Measurements from ENCODE around the gene PDILT.
"Not testable (repeated sequence)": the region's sequence is repeated elsewhere in the genome, so short reads cannot be mapped to it uniquely, and the experiment has no call there.

The PDILT gene, protein sequence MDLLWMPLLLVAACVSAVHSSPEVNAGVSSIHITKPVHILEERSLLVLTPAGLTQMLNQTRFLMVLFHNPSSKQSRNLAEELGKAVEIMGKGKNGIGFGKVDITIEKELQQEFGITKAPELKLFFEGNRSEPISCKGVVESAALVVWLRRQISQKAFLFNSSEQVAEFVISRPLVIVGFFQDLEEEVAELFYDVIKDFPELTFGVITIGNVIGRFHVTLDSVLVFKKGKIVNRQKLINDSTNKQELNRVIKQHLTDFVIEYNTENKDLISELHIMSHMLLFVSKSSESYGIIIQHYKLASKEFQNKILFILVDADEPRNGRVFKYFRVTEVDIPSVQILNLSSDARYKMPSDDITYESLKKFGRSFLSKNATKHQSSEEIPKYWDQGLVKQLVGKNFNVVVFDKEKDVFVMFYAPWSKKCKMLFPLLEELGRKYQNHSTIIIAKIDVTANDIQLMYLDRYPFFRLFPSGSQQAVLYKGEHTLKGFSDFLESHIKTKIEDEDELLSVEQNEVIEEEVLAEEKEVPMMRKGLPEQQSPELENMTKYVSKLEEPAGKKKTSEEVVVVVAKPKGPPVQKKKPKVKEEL

DNA sequence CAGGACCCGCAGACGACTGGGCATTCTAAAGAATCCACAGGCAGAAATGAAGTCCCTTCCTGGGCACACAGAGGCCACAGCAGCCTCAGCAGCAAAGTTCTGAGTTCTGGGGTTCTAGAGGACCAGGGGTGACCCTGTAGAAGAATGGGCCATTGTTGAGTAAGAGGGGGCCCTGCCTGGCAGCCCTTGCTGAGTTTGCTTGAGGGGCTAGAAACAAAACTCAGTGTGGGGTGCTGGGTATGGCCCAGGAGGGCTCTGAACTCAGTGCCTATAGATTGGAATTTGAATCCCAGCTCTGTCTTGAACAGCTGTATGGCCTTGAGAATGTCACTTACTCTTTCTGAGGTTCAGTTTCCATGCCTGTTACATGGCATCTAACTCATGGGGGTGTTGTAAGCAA is at the start of gene PDILT:
PDILT (minus strand) TSS at position 101 of the 400 bp plus-strand sequence. CDS start 5,437 bp downstream, outside the sequence.
- in situ Hi-C loops (cut with HindIII; ENCODE audit: low sequenced_read_pairs): no loop called here

DNA sequence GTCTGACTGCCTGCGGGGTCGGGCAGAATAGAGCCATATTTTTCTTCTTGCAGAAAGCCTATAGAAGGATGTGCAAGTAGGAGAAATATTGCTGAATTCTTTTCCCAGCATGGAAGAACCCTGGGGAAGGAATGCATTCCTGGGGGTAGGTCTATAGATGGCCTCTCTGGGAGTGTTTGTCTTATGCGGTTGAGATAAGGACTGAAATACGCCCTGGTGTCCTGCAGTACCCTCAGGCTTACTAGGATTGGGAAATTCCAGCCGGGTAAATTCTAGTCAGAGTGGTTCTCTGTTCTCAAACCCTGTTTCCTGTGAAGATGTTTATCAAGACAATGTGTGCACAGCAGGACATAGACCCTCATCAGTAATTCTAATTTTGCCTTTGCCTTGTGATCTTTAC is 49.1 kb upstream of the PDILT start:
- in situ Hi-C loops (cut with HindIII; ENCODE audit: low sequenced_read_pairs): not testable (repeated sequence)

DNA sequence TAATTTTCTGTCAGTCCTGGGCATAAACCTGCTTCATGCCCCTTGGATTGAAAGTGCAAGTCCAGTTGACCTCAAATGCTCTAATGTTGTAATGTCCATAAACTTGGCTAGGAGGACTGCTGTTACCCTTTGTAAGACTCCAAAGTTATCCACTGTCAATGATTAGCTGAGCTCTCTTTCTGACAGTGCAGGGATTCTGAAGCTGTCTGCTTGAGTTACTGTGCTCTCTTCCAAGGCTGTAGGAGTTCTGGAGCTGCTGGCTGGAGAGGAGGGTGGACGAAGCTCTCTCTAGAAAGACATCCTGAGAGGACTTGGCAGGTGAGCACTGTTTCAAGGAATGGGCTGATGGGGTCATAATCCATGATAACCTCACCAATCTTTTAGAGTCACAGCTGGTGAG is 46.8 kb upstream of the PDILT start, which contains the start of gene ACSM2A:
ACSM2A (plus strand) TSS at position 158 of the 400 bp plus-strand sequence. CDS start 8,594 bp downstream, outside the sequence.
- in situ Hi-C loops (cut with HindIII; ENCODE audit: low sequenced_read_pairs): not testable (repeated sequence)

DNA sequence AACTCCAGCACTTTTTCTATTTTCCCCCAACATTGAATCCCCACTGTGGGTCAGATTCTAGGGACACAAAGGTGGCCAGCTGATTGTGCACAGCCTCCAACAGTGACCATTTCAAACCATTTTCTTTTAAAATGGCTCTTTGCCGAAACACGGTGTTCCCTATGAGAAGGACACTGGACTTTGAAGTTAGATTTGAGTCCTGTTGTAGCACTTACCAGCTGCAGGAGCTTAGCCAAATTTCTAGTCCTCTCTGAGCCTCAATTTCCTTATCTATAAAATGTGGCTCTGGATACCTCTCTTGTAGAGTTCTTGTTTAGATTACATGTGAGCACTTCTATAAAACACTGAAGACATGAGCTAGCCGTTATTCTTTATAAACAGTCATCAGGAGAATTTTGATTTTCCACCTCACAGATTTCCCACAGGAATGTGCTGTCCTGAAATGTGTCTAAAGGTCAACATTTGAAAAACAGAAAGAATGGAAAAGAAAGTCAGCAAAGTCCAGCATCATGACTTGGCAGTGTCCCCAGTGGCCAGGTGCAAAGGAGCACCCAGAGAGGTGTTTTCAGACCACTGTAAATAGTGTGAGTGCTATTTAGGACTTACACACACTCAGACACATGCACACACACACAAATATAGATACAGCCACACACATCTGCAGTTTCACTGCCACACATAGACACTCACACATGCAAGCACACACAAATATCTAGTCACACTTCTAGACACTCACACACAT is 42.3 kb upstream of the PDILT start:
- in situ Hi-C loops (cut with HindIII; ENCODE audit: low sequenced_read_pairs): not testable (repeated sequence)

DNA sequence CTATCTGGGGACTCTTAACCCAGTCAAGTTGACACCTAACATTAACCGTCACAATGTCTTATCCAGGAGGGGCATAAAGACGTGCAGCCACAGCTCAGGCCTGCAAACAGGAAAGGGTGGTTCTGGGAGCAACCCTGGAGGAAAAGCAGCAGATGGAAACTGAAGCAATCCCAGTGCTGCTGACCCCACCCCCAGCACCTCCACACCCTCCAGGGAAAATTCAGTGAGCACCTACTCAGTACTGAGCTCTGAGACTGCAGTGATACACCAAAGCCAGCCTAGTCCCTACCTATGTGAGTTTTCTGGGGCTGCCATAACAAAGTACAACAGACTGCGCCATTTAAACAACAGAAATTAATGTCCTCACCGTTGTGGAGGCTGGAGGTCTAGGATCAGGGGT is 37.3 kb upstream of the PDILT start:
- in situ Hi-C loops (cut with HindIII; ENCODE audit: low sequenced_read_pairs): not testable (repeated sequence)

DNA sequence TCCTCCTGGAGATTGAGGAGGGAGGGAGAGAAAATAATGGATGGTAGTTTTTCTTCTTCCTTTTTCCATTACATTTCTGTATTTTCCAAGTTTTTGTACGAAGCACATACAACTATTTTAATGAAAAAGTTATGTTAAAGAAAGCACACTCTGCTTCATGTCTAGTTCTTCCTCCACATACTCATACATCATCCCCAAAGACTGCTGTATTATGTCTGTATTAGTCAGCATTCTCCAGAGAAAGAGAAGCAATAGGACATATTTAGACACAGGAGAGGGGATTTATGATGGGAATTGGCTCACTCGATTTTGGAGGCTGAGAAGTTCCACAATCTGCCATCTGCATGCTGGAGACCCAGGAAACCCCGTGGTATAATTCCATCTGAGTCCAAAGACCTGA is 36.7 kb upstream of the PDILT start:
- in situ Hi-C loops (cut with HindIII; ENCODE audit: low sequenced_read_pairs): no loop called here

DNA sequence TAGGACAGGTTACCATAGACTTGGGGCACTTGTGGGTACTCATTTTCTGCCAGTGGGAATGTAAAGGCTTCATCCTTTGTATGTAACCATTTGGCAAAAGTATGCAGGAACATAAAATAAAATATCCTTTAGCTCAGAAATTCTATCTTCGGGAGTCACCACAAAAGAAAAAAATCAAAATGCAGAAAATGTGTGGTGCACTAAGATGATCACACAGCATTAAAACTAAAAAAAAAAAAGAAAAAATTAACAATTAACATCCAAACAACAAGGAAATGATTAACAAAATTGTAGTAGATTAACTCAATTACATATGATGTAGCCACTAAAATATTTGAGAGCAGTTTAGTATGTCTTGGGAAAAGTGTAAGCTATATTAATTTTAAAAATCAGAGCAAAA is 36.2 kb upstream of the PDILT start:
- in situ Hi-C loops (cut with HindIII; ENCODE audit: low sequenced_read_pairs): not testable (repeated sequence)

DNA sequence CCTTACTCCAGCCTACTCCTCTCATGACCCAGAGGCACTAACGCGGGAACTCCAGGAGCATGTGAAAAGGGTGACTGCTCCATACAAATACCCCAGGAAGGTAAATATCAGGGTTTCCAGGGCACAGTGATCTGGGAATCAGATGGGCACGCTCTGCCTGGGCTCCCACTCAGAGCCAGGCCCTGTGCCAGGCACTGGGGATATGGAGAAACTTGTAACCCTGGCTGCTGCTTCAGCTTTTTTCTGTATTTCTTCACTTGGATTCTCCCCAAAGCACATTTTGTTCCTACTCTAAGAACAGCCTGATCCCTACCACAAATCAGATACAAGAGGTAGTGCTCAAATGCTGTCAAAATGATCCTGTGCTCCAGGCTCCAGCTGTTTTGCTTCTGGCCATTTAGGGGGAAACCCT is 35.3 kb upstream of the PDILT start:
- in situ Hi-C loops (cut with HindIII; ENCODE audit: low sequenced_read_pairs): not testable (repeated sequence)

DNA sequence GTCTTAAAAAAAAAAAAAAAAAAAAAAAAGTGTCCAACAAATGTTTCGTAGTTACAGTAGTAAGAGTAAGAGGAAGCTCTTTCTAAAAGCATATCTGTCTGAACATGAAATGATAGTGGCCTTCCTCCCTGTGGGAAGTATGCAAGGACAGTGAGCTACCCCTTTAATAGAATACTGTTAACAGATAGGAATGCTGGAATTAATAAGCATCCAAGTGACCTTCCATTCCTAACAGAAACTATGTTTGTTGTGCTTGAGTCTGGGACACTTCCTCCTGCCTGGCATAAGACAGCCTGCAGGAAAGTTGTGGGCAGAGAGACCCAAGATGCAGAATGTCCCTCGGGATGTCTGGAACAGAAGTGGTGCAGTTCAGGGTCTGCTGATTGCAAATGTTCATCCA is 34.4 kb upstream of the PDILT start:
- in situ Hi-C loops (cut with HindIII; ENCODE audit: low sequenced_read_pairs): not testable (repeated sequence)

DNA sequence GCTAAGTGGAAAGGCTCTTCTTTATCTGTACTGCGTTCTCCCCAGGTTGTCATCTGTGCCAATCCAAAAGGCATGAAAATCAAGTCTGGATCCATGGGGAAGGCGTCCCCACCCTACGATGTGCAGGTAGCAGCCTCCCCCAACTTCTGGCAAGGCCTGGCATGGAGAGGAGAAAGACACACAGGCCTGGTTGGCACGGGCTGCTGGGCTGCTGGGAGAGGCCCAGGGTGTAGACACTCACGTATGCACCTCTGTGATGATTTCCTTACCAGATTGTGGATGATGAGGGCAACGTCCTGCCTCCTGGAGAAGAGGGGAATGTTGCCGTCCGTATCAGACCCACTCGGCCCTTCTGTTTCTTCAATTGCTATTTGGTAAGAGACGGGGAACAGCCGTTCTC is 26.4 kb upstream of the PDILT start:
- in situ Hi-C loops (cut with HindIII; ENCODE audit: low sequenced_read_pairs): no loop called here

DNA sequence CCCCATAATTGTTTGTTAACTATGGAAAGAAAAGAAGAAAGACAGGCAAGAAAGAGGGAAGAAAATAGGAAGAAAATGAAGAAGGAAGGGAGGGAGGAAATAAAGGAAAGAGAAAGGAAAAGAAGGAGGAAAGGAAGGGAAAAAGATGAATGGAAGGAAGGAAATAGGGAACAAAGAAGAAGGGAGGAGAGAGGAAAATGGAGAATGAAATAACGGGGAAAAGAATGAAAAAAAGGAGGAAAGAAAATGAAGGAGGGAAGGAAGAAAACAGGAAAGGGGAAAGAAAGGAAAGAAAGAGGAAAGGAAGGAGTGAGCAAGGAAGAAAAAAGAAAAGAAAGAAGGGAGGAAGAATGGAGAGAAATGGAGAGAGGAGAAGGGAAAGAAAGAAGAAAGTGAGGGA is 25.9 kb upstream of the PDILT start:
- in situ Hi-C loops (cut with HindIII; ENCODE audit: low sequenced_read_pairs): not testable (repeated sequence)

DNA sequence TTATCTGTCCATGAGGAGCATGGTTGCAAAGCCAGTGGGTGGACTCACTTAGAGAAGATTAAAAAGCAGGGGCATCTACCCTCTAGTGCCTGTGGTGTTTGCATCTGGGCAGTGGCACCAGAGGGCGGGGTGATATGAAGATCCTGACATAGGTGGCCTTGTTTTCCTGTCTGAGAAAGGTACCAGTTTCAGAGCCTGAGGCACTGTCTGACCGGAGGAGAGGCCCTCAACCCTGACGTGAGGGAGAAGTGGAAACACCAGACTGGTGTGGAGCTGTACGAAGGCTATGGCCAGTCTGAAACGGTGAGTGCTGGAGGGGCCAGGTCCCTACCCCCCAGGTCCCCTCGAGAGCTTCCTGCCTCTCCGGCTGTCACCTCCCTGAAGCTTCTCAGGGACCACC is 25.0 kb upstream of the PDILT start:
- in situ Hi-C loops (cut with HindIII; ENCODE audit: low sequenced_read_pairs): not testable (repeated sequence)

DNA sequence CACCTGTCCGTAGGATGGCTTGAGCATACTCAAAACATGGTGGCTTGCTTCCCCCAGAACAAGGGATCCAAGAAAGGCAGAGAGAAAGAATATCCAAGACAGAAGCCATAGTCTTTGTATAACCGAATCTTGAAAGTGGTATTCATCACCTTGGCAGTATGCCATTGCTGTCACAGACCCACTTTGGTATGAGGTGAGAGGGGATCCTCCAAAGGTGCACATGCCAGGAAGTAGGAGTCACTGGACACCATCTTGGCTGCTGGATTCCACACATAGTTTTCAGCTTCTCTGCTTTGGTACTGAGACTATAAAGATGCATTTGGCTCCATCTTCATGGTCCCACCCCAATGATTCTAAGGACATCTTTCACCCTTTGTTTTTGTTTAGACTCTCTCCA is 22.9 kb upstream of the PDILT start:
- in situ Hi-C loops (cut with HindIII; ENCODE audit: low sequenced_read_pairs): not testable (repeated sequence)

DNA sequence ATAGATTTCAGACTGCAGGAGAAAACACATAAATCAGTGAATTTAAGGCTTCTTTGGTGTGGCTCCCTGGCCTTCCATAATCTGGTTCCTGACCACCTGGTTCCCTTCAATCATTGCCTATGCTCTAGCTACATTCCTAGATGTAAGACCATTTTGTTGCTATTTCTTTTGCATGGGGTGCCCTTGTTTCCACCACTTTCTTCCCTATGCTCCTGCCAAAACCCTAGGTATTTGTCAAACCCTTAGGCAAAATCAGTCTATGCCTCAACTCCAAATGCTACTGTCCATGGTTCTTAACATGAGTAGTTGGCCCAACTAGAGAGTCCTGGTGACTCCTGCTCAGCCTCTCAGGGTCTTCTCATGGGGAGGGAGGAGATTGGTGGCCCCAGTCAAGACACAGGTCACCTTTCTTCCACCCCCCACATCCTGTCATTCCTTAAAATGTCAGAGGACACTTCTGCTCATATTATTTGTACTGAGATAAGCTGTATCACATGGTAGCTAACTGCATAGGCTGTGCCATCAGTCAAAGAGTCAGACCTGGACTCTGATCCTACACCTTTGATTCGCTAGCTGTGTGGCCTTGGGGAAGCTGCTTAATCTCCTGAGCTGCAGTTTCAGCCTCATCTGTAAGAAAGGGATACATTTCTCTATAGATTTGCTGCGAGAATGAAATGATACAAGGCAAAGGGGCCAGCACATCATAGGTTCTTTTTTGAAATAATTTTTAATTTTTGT is 19.8 kb upstream of the PDILT start:
- in situ Hi-C loops (cut with HindIII; ENCODE audit: low sequenced_read_pairs): no loop called here

DNA sequence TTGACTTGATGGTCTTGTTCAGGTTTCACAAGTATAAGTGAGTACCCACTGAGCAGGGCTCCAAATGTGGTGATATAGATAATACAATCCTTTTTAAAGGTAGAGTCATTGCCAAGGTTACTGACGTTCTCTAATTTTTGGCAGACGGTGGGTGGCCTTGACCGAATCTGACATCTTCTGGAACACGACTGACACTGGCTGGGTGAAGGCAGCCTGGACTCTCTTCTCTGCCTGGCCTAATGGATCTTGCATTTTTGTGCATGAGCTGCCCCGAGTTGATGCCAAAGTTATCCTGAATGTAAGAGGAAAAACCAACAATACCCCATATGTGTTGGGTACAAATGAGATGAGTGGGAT is 19.2 kb upstream of the PDILT start:
- in situ Hi-C loops (cut with HindIII; ENCODE audit: low sequenced_read_pairs): not testable (repeated sequence)

DNA sequence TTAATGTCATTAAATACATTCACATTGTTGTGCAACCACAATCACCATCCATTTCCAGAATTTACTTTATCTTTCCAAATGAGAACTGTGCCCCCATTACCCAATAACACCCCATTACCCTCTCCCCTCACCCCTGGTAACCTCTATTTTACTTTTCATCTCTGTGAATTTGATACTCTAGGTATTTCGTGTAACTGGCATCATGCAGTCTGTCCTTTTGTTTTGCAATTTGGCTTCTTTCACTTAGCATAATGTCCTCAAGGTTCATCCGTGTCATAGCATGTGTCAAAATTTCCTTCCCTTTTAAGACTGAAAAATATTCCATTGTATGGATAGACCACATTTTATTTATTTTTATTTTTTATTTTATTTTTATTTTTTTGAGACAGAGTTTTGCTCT is 17.2 kb upstream of the PDILT start:
- in situ Hi-C loops (cut with HindIII; ENCODE audit: low sequenced_read_pairs): not testable (repeated sequence)

DNA sequence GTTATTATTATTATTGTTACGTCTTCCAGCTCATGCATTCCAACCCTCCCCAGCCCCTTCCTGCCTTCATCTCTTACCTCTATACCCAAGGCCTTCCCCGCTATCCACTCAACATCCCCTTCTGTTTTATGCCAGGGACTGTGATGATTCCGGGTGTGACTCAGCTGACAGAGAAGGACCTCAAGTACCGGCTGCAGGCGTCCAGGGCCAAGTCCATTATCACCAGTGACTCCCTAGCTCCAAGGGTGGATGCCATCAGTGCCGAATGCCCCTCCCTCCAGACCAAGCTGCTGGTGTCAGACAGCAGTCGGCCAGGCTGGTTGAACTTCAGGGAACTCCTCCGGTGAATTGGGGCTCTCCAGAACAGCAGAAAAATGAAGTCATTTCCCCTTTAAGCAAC is 14.6 kb upstream of the PDILT start:
- in situ Hi-C loops (cut with HindIII; ENCODE audit: low sequenced_read_pairs): not testable (repeated sequence)

DNA sequence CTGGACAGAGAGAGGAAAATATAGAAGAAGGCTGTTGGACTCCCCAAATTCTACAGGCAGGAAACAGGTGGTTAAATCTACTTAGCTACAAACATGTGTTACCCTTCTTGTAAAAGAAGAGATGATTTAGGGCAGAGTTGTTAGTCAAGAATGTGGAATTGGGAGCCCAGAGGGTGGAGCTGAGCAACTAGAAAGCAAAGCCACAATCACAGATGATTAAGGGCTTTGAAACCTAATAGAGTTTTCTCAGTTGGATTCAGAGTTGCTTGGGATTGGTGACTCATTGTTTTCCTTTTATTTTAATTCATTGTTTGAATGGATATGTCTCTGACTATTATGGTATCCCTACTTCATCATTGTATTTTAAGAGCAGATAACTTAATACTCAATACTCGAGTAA is 11.0 kb upstream of the PDILT start:
- in situ Hi-C loops (cut with HindIII; ENCODE audit: low sequenced_read_pairs): no loop called here

DNA sequence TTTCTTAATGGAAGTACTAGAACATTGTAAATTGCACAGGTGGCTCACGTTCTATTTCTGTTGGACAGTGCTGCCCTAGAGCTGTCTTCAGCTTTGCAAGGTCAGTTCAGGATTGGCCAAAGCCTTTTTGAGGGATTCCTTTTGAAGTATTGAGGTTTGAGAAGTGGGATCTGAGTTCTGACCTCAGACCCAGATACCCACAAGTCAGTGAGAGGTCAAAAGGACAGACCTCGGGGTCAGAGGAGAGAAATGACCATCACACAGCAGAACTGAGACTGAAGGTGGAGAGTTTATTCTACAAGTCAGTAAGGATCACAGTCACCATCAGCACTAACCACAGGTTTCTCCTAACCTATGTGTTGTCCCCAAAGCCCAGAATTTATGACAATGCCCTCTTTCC is 6.5 kb upstream of the PDILT start:
- in situ Hi-C loops (cut with HindIII; ENCODE audit: low sequenced_read_pairs): no loop called here

DNA sequence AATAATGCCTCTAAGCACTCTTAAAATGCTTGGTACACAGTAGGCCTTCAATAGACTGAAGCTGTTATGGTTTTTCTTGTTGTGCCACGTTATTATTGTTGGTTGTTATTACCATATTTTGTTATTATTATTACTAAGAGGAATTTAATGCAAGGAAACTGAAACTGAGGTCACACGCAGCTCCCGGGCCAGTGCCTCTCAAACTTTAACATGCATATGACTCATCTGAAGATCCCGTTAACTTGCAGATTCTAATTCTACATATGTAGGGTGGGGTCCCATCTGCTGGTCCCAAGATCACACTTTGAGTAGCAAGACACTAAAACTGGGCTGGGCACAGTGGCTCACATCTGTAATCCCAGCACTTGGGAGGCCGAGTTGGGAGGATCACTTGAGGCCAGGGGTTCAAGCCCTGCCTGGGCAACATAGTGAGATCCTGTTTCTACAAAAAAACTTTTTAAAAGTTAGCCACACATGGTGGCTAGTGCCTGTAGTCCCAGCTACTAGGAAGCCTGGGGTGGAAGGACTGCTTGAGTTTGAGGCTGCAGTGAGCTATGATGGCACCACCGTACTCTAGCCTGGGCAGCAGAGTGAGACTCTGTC is 5.7 kb upstream of the PDILT start:
- in situ Hi-C loops (cut with HindIII; ENCODE audit: low sequenced_read_pairs): no loop called here
